ENCODE results near the gene PRPSAP2. TPM values are rescaled to one million over a fixed set of nuclear protein-coding genes. Genes with fewer than 3 reads are reported as not detected.

PRPSAP2 gene
- total and polyA plus RNA-seq, 2 of the 8 experiments (the other 6 are each of a cell fraction or from before 2014, with no cell fraction given): 28.7 to 50.5 TPM

DNA sequence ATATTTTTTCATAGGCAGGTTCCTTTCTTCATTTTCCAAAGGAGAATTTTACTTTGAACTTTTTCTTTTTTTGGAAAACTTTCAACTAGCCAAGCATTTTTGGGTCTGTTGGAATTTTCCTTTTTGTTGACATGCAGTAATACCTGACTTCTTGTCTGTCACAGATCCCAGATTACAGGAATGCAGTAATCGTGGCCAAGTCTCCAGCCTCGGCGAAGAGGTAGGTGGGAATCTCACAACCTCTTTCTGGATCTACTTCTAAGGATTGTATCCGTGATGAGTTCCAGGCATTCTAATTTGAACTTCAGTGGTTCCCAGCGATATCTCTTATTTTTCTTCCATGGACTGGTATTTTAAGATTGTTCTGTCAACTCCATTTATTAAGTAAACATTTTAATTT, 31.7 kb downstream of the PRPSAP2 start:
- Histone ChIP-seq H3K79me1 (ENCODE audit: low read depth, low read length) (no peaks in the 10 kb centered on the region), H2BK20ac (ENCODE audit: low read length) (no peak overlapping the region), H3K27ac (ENCODE audit: low read depth, low read length) (no peak overlapping the region), H3K4me3 (ENCODE audit: extremely low read depth in 1 of 4, insufficient read depth in 2 of 4, low read depth in 3 of 4, low read length in 4 of 4) (no peak overlapping the region), H2AK5ac (ENCODE audit: low read depth, low read length) (no peak overlapping the region), H2BK15ac (ENCODE audit: low read length) (no peak overlapping the region), H3K56ac (replicated peaks; ENCODE audit: insufficient read length, low read depth, low read length) (no peak overlapping the region), H3K9me3 (ENCODE audit: insufficient read depth in 2 of 2, low read depth in 1 of 2, low read length in 1 of 2) (no peaks in the 10 kb centered on the region), H3K27me3 (replicated peaks in 1 of 4; ENCODE audit: control insufficient read depth in 3 of 4, extremely low read depth in 1 of 4, insufficient read depth in 3 of 4, low read length in 3 of 4) (no peaks in the 10 kb centered on the region), H3K36me3 (ENCODE audit: control insufficient read depth in 2 of 4, insufficient read depth in 4 of 4, low read length in 3 of 4) (peaks cover 9 to 36% (median 27%) of the 10 kb centered on the region in 4 experiments), H2BK120ac (replicated peaks; ENCODE audit: low read depth, low read length) (no peak overlapping the region), H3K4ac (replicated peaks; ENCODE audit: insufficient read length, low read depth, low read length) (no peak overlapping the region), H4K91ac (replicated peaks; ENCODE audit: insufficient read length, low read length) (no peak overlapping the region), H4K20me1 (replicated peaks in 1 of 2; ENCODE audit: control insufficient read depth in 1 of 2, insufficient read depth in 2 of 2, low read length in 2 of 2) (peaks cover 0 to 4% of the 10 kb centered on the region in 2 experiments), H3K14ac (ENCODE audit: insufficient read length) (no peak overlapping the region), H3K23ac (ENCODE audit: insufficient read length) (no peak overlapping the region), H4K8ac (ENCODE audit: extremely low read depth, insufficient read depth, low read length) (no peak overlapping the region), H3K18ac (ENCODE audit: extremely low read depth, low read length) (no peak overlapping the region), H3K4me2 (ENCODE audit: insufficient read depth in 1 of 2, low read depth in 2 of 2, low read length in 2 of 2) (no peak overlapping the region), H2BK5ac (ENCODE audit: low read depth, low read length) (no peak overlapping the region), H3K79me2 (ENCODE audit: control insufficient read depth in 1 of 2, insufficient read depth in 2 of 2, low read length in 2 of 2) (no peaks in the 10 kb centered on the region), H4K5ac (ENCODE audit: insufficient read length, low read depth, low read length) (no peak overlapping the region), H3K23me2 (ENCODE audit: low read depth, low read length) (no peaks in the 10 kb centered on the region; the same call in 1 of the 2 replicates), H2BK12ac (ENCODE audit: low read depth, low read length) (no peak overlapping the region), H2AFZ (ENCODE audit: low read length) (no peak overlapping the region), H3K4me1 (replicated peaks in 1 of 4; ENCODE audit: control insufficient read depth in 3 of 4, insufficient read depth in 4 of 4, low read length in 3 of 4) (no peaks in the 10 kb centered on the region), H3K9ac (replicated peaks in 1 of 4; ENCODE audit: extremely low read depth in 1 of 4, low read depth in 3 of 4, low read length in 3 of 4) (no peak overlapping the region)
- ChIA-PET POLR2A (ENCODE audit: partially characterized antibody) (no interaction called here), CTCF (ENCODE audit: partially characterized antibody) (no interaction called here)
- 91% methylated on average over 5 of the region's 5 CpGs; no CpG with 5 or more reads in 1 of the 2 experiments for WGBS, 2 experiments (ENCODE audit: extremely low coverage in 1 of 2, insufficient coverage in 1 of 2, insufficient read length in 1 of 2, insufficient replicate concordance in 2 of 2, low coverage in 1 of 2, low lambda C conversion rate in 2 of 2, missing lambda C conversion rate in 1 of 2)
- DNase-seq (ENCODE audit: low read depth in 1 of 2, low spot score in 2 of 2): no peak
- FAIRE-seq: no peak
- no peak for TF ChIP-seq TBP (IDR thresholded peaks at IDR 0.05; ENCODE audit: low read depth, low read length)
- no peak for TF ChIP-seq EZH2 (IDR thresholded peaks at IDR 0.05; ENCODE audit: low read depth, low read length, severe bottlenecking)
- no peak for TF ChIP-seq POU5F1 (IDR thresholded peaks at IDR 0.05; ENCODE audit: low read depth, low read length)
- no peak for TF ChIP-seq SIRT6 (IDR thresholded peaks at IDR 0.05; ENCODE audit: low read length)
- no peak for TF ChIP-seq YY1 (IDR thresholded peaks at IDR 0.05; ENCODE audit: low read depth, low read length)
- no peak for TF ChIP-seq CEBPB (IDR thresholded peaks at IDR 0.05; ENCODE audit: low read depth, low read length)
- TF ChIP-seq SRF (IDR thresholded peaks at IDR 0.05; ENCODE audit: low read depth, low read length): no peak
- TF ChIP-seq, protein P1, sequence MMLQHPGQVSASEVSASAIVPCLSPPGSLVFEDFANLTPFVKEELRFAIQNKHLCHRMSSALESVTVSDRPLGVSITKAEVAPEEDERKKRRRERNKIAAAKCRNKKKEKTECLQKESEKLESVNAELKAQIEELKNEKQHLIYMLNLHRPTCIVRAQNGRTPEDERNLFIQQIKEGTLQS (IDR thresholded peaks at IDR 0.05; ENCODE audit: insufficient read depth, low read depth, low read length): no peak
- no peak for TF ChIP-seq CBX5 (IDR thresholded peaks at IDR 0.05; ENCODE audit: low read depth, low read length)
- no peak for TF ChIP-seq CHD1 (IDR thresholded peaks at IDR 0.05; ENCODE audit: low read depth, low read length)
- TF ChIP-seq, protein P2, sequence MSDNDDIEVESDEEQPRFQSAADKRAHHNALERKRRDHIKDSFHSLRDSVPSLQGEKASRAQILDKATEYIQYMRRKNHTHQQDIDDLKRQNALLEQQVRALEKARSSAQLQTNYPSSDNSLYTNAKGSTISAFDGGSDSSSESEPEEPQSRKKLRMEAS (IDR thresholded peaks at IDR 0.05): no peak
- TF ChIP-seq ASH2L (IDR thresholded peaks at IDR 0.05; ENCODE audit: low read length): no peak
- TF ChIP-seq SUZ12 (IDR thresholded peaks at IDR 0.05; ENCODE audit: low read length): no peak
- TF ChIP-seq SAP30 (IDR thresholded peaks at IDR 0.05; ENCODE audit: insufficient read depth, insufficient replicate concordance, low read length): no peak
- TF ChIP-seq RXRA (IDR thresholded peaks at IDR 0.05; ENCODE audit: insufficient read depth, low read depth, low read length): no peak

Measured in H1 (cell line).